ENCODE data around the gene DDHD1.
"Not testable (repeated sequence)": the region's sequence is repeated elsewhere in the genome, so short reads cannot be mapped to it uniquely, and the experiment has no call there.

DDHD1 gene

GRCh38 chr14:53108292-53109104 lies 44.6 kb downstream of the DDHD1 start:
- DNase-seq (ENCODE audit: low read depth), result no peak

- DNase-seq (ENCODE audit: low read depth), result no peak
Observed at GRCh38 chr14:53106768-53107167, 46.4 kb downstream of the DDHD1 start.

- no peak for DNase-seq (ENCODE audit: low read depth)
Observed at GRCh38 chr14:53103636-53104340, 49.3 kb downstream of the DDHD1 start.

- no peak for DNase-seq (ENCODE audit: low read depth)
Observed at GRCh38 chr14:53093206-53093605, 59.9 kb downstream of the DDHD1 start.

GRCh38 chr14:53090853-53091252 lies 62.3 kb downstream of the DDHD1 start:
- DNase-seq (ENCODE audit: low read depth), result no peak

GRCh38 chr14:53084954-53085353 lies 68.2 kb downstream of the DDHD1 start:
- DNase-seq (ENCODE audit: low read depth), result not testable (repeated sequence)

- no peak for DNase-seq (ENCODE audit: low read depth)
Observed at GRCh38 chr14:53064475-53064874, 88.6 kb downstream of the DDHD1 start.

GRCh38 chr14:53062856-53063255 lies 90.3 kb downstream of the DDHD1 start:
- DNase-seq (ENCODE audit: low read depth), result no peak

GRCh38 chr14:53060046-53060445 lies 93.1 kb downstream of the DDHD1 start:
- no peak for DNase-seq (ENCODE audit: low read depth)

- no peak for DNase-seq (ENCODE audit: low read depth)
Observed at GRCh38 chr14:53055003-53055402, 98.1 kb downstream of the DDHD1 start.

- no peak for DNase-seq (ENCODE audit: low read depth)
Observed at GRCh38 chr14:53054457-53054856, 98.7 kb downstream of the DDHD1 start.

GRCh38 chr14:53048631-53049030 lies 104.5 kb downstream of the DDHD1 start:
- no peak for DNase-seq (ENCODE audit: low read depth)

GRCh38 chr14:53047307-53048069 lies 105.6 kb downstream of the DDHD1 start:
- DNase-seq (ENCODE audit: low read depth), result no peak

GRCh38 chr14:53044486-53044885 lies 108.6 kb downstream of the DDHD1 start:
- no peak for DNase-seq (ENCODE audit: low read depth)

GRCh38 chr14:53043027-53043581 lies 110.0 kb downstream of the DDHD1 start:
- no peak for DNase-seq (ENCODE audit: low read depth)

GRCh38 chr14:53042480-53042879 lies 110.6 kb downstream of the DDHD1 start:
- DNase-seq (ENCODE audit: low read depth), result no peak

GRCh38 chr14:53041067-53041466 lies 112.1 kb downstream of the DDHD1 start:
- DNase-seq (ENCODE audit: low read depth), result no peak

- DNase-seq (ENCODE audit: low read depth), result no peak
Observed at GRCh38 chr14:53038629-53039028, 114.5 kb downstream of the DDHD1 start.

GRCh38 chr14:53037016-53037415 lies 116.1 kb downstream of the DDHD1 start:
- DNase-seq (ENCODE audit: low read depth), result no peak

- DNase-seq (ENCODE audit: low read depth), result no peak
Observed at GRCh38 chr14:53035336-53036210, 117.5 kb downstream of the DDHD1 start.

- DNase-seq (ENCODE audit: low read depth), result no peak
Observed at GRCh38 chr14:53034688-53035230, 118.4 kb downstream of the DDHD1 start.
